CD14-positive monocyte (primary cell): Measurements from ENCODE around the gene KRTAP13-4. TPM values are rescaled to one million over a fixed set of nuclear protein-coding genes. Genes with fewer than 3 reads are reported as not detected.

Experiments used
- DNase-seq, 3 donors: peaks; one replicate each; pipeline ENCODE4 v3.0.0-alpha.2; 2011 to 2022
- H2AFZ ChIP-seq: 2 replicates; pipeline ENCODE4 v1.6.0; 2012; ENCODE audit warnings: mild to moderate bottlenecking, low read depth, low read length, inconsistent platforms; ENCODE audit not compliant: insufficient read depth, poor library complexity, severe bottlenecking
- H3K27ac ChIP-seq, 2 donors: 1 replicate in 1 of 2; 2 replicates in 1 of 2; pipeline ENCODE4 v1.5.1; 2012 to 2013; ENCODE audit warnings: low read length in 2 of 2, control low read depth in 1 of 2, inconsistent platforms in 1 of 2, low read depth in 1 of 2, mild to moderate bottlenecking in 1 of 2
- H3K27me3 ChIP-seq, 2 donors: one replicate each; pipeline versions ENCODE4 v1.6.0 to v1.6.1; 2011 to 2013; ENCODE audit warnings: low read length in 2 of 2; ENCODE audit not compliant: control insufficient read depth in 2 of 2, insufficient read depth in 2 of 2
- H3K36me3 ChIP-seq, 2 donors: replicated peaks in 1 of 2; 1 replicate in 1 of 2; 2 replicates in 1 of 2; pipeline versions ENCODE4 v1.5.1 to v1.6.1; 2012 to 2013; ENCODE audit warnings: low read length in 2 of 2, control low read depth in 1 of 2, inconsistent platforms in 1 of 2, mild to moderate bottlenecking in 1 of 2; ENCODE audit not compliant: insufficient read depth in 2 of 2, control insufficient read depth in 1 of 2
- H3K4me1 ChIP-seq, 2 donors: 1 replicate in 1 of 2; 2 replicates in 1 of 2; pipeline versions ENCODE4 v1.5.1 to v1.6.1; 2012 to 2013; ENCODE audit warnings: low read length in 2 of 2, control low read depth in 1 of 2, inconsistent platforms in 1 of 2, mild to moderate bottlenecking in 1 of 2, moderate library complexity in 1 of 2; ENCODE audit not compliant: insufficient read depth in 2 of 2, control insufficient read depth in 1 of 2
- H3K4me2 ChIP-seq: replicated peaks from 2 replicates; pipeline ENCODE3; 2012; ENCODE audit warnings: low read length, moderate library complexity, mild to moderate bottlenecking; ENCODE audit not compliant: poor library complexity, severe bottlenecking; ENCODE audit errors: extremely low read depth
- H3K4me3 ChIP-seq, 3 experiments: fragments of 200-600 bp in 1 of 3; sonication (generic) in 1 of 3; replicated peaks in 1 of 3; 1 replicate in 2 of 3; 2 replicates in 1 of 3; pipeline ENCODE4 v1.5.1; 2011 to 2013; ENCODE audit warnings: low read length in 3 of 3, mild to moderate bottlenecking in 3 of 3, control low read depth in 2 of 3, low read depth in 2 of 3, inconsistent platforms in 1 of 3, moderate library complexity in 1 of 3
- H3K79me2 ChIP-seq: 2 replicates; pipeline ENCODE4 v1.6.0; 2012; ENCODE audit warnings: mild to moderate bottlenecking, control low read depth, inconsistent platforms, low read length, moderate library complexity; ENCODE audit not compliant: insufficient read depth
- H3K9ac ChIP-seq: 2 replicates; pipeline ENCODE4 v1.6.0; 2017; ENCODE audit warnings: low read length, mild to moderate bottlenecking; ENCODE audit not compliant: insufficient read depth, poor library complexity, severe bottlenecking
- H3K9me3 ChIP-seq, 2 donors: replicated peaks in 1 of 2; 1 replicate in 1 of 2; 2 replicates in 1 of 2; pipeline versions ENCODE4 v1.5.1 to v1.6.1; 2012 to 2013; ENCODE audit warnings: low read length in 2 of 2, control low read depth in 1 of 2; ENCODE audit not compliant: control insufficient read depth in 1 of 2, insufficient read depth in 1 of 2
- H4K20me1 ChIP-seq: 2 replicates; pipeline ENCODE4 v1.6.0; 2012; ENCODE audit warnings: mild to moderate bottlenecking, low read length, control low read depth, moderate library complexity; ENCODE audit not compliant: insufficient read depth
- H3K27ac Mint-ChIP-seq, 7 donors: one replicate each; pipeline ENCODE4 v1.8.0; 2020; ENCODE audit warnings: mild to moderate bottlenecking in 7 of 7, mixed read lengths in 7 of 7, moderate library complexity in 6 of 7, inconsistent platforms in 2 of 7
- H3K27me3 Mint-ChIP-seq, 3 donors: one replicate each; pipeline ENCODE4 v1.8.0; 2021 to 2022; ENCODE audit warnings: low read depth in 3 of 3, mild to moderate bottlenecking in 3 of 3, mixed read lengths in 3 of 3, moderate library complexity in 3 of 3, inconsistent platforms in 1 of 3
- H3K36me3 Mint-ChIP-seq, 2 donors: one replicate each; pipeline ENCODE4 v1.8.0; 2020; ENCODE audit warnings: mixed read lengths in 2 of 2, inconsistent platforms in 1 of 2, mild to moderate bottlenecking in 1 of 2
- H3K4me1 Mint-ChIP-seq: one replicate; pipeline ENCODE4 v1.8.0; 2020; ENCODE audit warnings: mild to moderate bottlenecking, mixed read lengths
- H3K4me3 Mint-ChIP-seq, 2 donors: one replicate each; pipeline ENCODE4 v1.8.0; 2020; ENCODE audit warnings: mild to moderate bottlenecking in 2 of 2, mixed read lengths in 2 of 2, moderate library complexity in 1 of 2
- H3K9me3 Mint-ChIP-seq, 7 donors: one replicate each; pipeline ENCODE4 v1.8.0; 2020 to 2022; ENCODE audit warnings: mixed read lengths in 7 of 7, mild to moderate bottlenecking in 6 of 7, moderate library complexity in 6 of 7, inconsistent platforms in 2 of 7
- WGBS: methylation state at CpG from one replicate; pipeline ENCODE4 v1.1.5; 2013; ENCODE audit warnings: missing lambda C conversion rate; ENCODE audit not compliant: insufficient coverage; 5-methylcytosine and 5-hydroxymethylcytosine counted together
- intact Hi-C, 2 donors: fragments of 100-400 bp; cut with micrococcal nuclease; formaldehyde crosslinking; loops; one replicate each; pipeline versions ENCODE4 v1.15.0 to v1.15.1; 2023
- polyA plus RNA-seq, 3 donors: library from polyadenylated mRNA; depleted of rRNA in 1 of 3; unstranded in 2 of 3; stranded (reverse) in 1 of 3; fragments of 300-500 nt in 2 of 3; fragments of >200 nt in 1 of 3; fragmentation: Illumina TruSeq in 2 of 3; gene quantifications; 1 replicate in 2 of 3; 2 replicates in 1 of 3; pipeline ENCODE4 v1.2.3, GENCODE V29; 2012 to 2021
- TF ChIP-seq, protein P1 (sequence below): fragments of 200-600 bp; IDR thresholded peaks from one replicate; pipeline ENCODE4 v1.8.0; 2022; ENCODE audit warnings: antibody characterized with exemption, mild to moderate bottlenecking

KRTAP13-4 gene
- polyA plus RNA-seq, 3 donors: not detected

- Histone ChIP-seq H3K9me3 (no peaks in the 10 kb centered on the region), H3K79me2 (no peaks in the 10 kb centered on the region), H3K27me3 (no peaks in the 10 kb centered on the region), H3K27ac (no peak overlapping the region), H3K36me3 (no peaks in the 10 kb centered on the region), H3K4me3 (no peak overlapping the region), H4K20me1 (no peaks in the 10 kb centered on the region), H2AFZ (no peak overlapping the region), H3K4me2 (no peak overlapping the region), H3K9ac (no peak overlapping the region), H3K4me1 (no peaks in the 10 kb centered on the region)
- intact Hi-C loops: no loop called here
- H3K4me3 Mint-ChIP-seq: no peak overlapping the region
- no peak for DNase-seq
- no peak overlapping the region for H3K27ac Mint-ChIP-seq
- peaks cover 0 to 2% (median 0%) of the 10 kb centered on the region in 7 donors for H3K9me3 Mint-ChIP-seq
- WGBS: no CpG with 5 or more reads among the region's 3 CpGs
- no peaks in the 10 kb centered on the region for H3K27me3 Mint-ChIP-seq
- H3K36me3 Mint-ChIP-seq: no peaks in the 10 kb centered on the region
- TF ChIP-seq, protein P1, sequence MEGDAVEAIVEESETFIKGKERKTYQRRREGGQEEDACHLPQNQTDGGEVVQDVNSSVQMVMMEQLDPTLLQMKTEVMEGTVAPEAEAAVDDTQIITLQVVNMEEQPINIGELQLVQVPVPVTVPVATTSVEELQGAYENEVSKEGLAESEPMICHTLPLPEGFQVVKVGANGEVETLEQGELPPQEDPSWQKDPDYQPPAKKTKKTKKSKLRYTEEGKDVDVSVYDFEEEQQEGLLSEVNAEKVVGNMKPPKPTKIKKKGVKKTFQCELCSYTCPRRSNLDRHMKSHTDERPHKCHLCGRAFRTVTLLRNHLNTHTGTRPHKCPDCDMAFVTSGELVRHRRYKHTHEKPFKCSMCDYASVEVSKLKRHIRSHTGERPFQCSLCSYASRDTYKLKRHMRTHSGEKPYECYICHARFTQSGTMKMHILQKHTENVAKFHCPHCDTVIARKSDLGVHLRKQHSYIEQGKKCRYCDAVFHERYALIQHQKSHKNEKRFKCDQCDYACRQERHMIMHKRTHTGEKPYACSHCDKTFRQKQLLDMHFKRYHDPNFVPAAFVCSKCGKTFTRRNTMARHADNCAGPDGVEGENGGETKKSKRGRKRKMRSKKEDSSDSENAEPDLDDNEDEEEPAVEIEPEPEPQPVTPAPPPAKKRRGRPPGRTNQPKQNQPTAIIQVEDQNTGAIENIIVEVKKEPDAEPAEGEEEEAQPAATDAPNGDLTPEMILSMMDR: no peak
- no peaks in the 10 kb centered on the region for H3K4me1 Mint-ChIP-seq
These were observed 18.5 kb downstream of the KRTAP13-4 start for GRCh38 chr21:30448514-30448913.

- Histone ChIP-seq H3K9me3 (no peaks in the 10 kb centered on the region), H3K27me3 (no peaks in the 10 kb centered on the region), H3K4me1 (no peaks in the 10 kb centered on the region), H2AFZ (no peak overlapping the region), H3K4me3 (no peak overlapping the region), H3K27ac (no peak overlapping the region), H3K36me3 (no peaks in the 10 kb centered on the region), H3K4me2 (no peak overlapping the region), H3K9ac (no peak overlapping the region), H3K79me2 (no peaks in the 10 kb centered on the region), H4K20me1 (no peaks in the 10 kb centered on the region)
- intact Hi-C loops: no loop called here
- TF ChIP-seq, protein P1: peak; percentile 17
- Mint-ChIP-seq H3K9me3 (peaks cover 0 to 2% (median 0%) of the 10 kb centered on the region in 7 donors), H3K4me1 (no peaks in the 10 kb centered on the region), H3K36me3 (no peaks in the 10 kb centered on the region), H3K27me3 (peaks cover 0 to 2% (median 2%) of the 10 kb centered on the region in 3 donors), H3K27ac (no peak overlapping the region), H3K4me3 (no peak overlapping the region)
- DNase-seq: no peak
- WGBS: no CpG with 5 or more reads among the region's 3 CpGs
These were observed 33.7 kb downstream of the KRTAP13-4 start for GRCh38 chr21:30463713-30464112.
